Neural progenitor cell (in vitro differentiated cells): ENCODE results near the gene USP48. TPM values are rescaled to one million over a fixed set of nuclear protein-coding genes. Genes with fewer than 3 reads are reported as not detected.
A peak's percentile ranks its signal among the peaks of the same experiment; 100 is the strongest.

Source experiments
- DNase-seq: peaks from one replicate; pipeline ENCODE4 v3.0.0-alpha.2; 2016; ENCODE audit warnings: low spot score
- H2AFZ ChIP-seq: fragments of 200-600 bp; sonication (generic); replicated peaks from 2 replicates; pipeline ENCODE4 v1.6.1; 2016; ENCODE audit warnings: antibody characterized with exemption
- H3F3A ChIP-seq: fragments of 200-600 bp; sonication (generic); 2 replicates; pipeline ENCODE4 v1.6.1; 2016; ENCODE audit warnings: antibody characterized with exemption, low read depth
- H3K27ac ChIP-seq: fragments of 200-600 bp; sonication (generic); 2 replicates; pipeline ENCODE4 v1.5.1; 2016; ENCODE audit warnings: mild to moderate bottlenecking
- H3K27me3 ChIP-seq: fragments of 200-600 bp; sonication (generic); 2 replicates; pipeline ENCODE4 v1.6.1; 2016; ENCODE audit warnings: mild to moderate bottlenecking, moderate library complexity
- H3K36me3 ChIP-seq: fragments of 200-600 bp; sonication (generic); 2 replicates; pipeline ENCODE4 v1.5.1; 2016
- H3K4me1 ChIP-seq: fragments of 200-600 bp; sonication (generic); 2 replicates; pipeline ENCODE4 v1.6.1; 2016; ENCODE audit warnings: mixed run types
- H3K4me2 ChIP-seq: fragments of 200-600 bp; sonication (generic); 2 replicates; pipeline ENCODE4 v1.6.1; 2016
- H3K4me3 ChIP-seq: fragments of 200-600 bp; sonication (generic); 2 replicates; pipeline ENCODE4 v1.5.1; 2016
- H3K79me2 ChIP-seq: fragments of 200-600 bp; sonication (generic); 2 replicates; pipeline ENCODE4 v1.6.1; 2016; ENCODE audit warnings: low read depth
- H3K9ac ChIP-seq: fragments of 200-600 bp; sonication (generic); 2 replicates; pipeline ENCODE4 v1.6.1; 2016
- H3K9me3 ChIP-seq: fragments of 200-600 bp; sonication (generic); 2 replicates; pipeline ENCODE4 v1.5.1; 2016; ENCODE audit warnings: low read depth
- H4K20me1 ChIP-seq: fragments of 200-600 bp; sonication (generic); 2 replicates; pipeline ENCODE4 v1.6.1; 2016; ENCODE audit warnings: low read depth
- H3K27ac Mint-ChIP-seq: 3 replicates; pipeline ENCODE4 v1.8.0; 2021; ENCODE audit warnings: mixed read lengths
- H3K27me3 Mint-ChIP-seq: 2 replicates; pipeline ENCODE4 v1.8.0; 2022; ENCODE audit warnings: low read depth, mild to moderate bottlenecking, inconsistent platforms, moderate library complexity, mixed read lengths; ENCODE audit not compliant: insufficient read depth
- H3K36me3 Mint-ChIP-seq: 3 replicates; pipeline ENCODE4 v1.8.0; 2021; ENCODE audit warnings: mixed read lengths
- H3K4me1 Mint-ChIP-seq: 3 replicates; pipeline ENCODE4 v1.8.0; 2021; ENCODE audit warnings: mixed read lengths
- H3K4me3 Mint-ChIP-seq: 3 replicates; pipeline ENCODE4 v1.8.0; 2021; ENCODE audit warnings: mild to moderate bottlenecking, moderate library complexity, mixed read lengths
- H3K9me3 Mint-ChIP-seq: 3 replicates; pipeline ENCODE4 v1.8.0; 2020; ENCODE audit warnings: mixed read lengths
- EZH2 ChIP-seq: fragments of 200-600 bp; sonication (generic); IDR thresholded peaks from 2 replicates; pipeline ENCODE4 v1.6.1; 2017; ENCODE audit warnings: antibody characterized with exemption, mild to moderate bottlenecking, moderate library complexity
- EZH2phosphoT487 ChIP-seq: fragments of 200-600 bp; sonication (generic); IDR thresholded peaks from 2 replicates; pipeline ENCODE4 v1.6.1; 2017; ENCODE audit warnings: antibody characterized with exemption
- total RNA-seq: library from RNA; depleted of rRNA; stranded (reverse); fragments of >200 nt; gene quantifications from 2 replicates; pipeline ENCODE4 v1.2.3, GENCODE V29; 2015; ENCODE audit warnings: low replicate concordance
- TF ChIP-seq, protein P1 (sequence below): fragments of 200-600 bp; sonication (generic); IDR thresholded peaks from 2 replicates; pipeline ENCODE4 v1.5.1; 2017; ENCODE audit warnings: antibody characterized with exemption, mild to moderate bottlenecking

The USP48 gene
- total RNA-seq, 1 donor from 2014 or later: 50.3 TPM

DNA sequence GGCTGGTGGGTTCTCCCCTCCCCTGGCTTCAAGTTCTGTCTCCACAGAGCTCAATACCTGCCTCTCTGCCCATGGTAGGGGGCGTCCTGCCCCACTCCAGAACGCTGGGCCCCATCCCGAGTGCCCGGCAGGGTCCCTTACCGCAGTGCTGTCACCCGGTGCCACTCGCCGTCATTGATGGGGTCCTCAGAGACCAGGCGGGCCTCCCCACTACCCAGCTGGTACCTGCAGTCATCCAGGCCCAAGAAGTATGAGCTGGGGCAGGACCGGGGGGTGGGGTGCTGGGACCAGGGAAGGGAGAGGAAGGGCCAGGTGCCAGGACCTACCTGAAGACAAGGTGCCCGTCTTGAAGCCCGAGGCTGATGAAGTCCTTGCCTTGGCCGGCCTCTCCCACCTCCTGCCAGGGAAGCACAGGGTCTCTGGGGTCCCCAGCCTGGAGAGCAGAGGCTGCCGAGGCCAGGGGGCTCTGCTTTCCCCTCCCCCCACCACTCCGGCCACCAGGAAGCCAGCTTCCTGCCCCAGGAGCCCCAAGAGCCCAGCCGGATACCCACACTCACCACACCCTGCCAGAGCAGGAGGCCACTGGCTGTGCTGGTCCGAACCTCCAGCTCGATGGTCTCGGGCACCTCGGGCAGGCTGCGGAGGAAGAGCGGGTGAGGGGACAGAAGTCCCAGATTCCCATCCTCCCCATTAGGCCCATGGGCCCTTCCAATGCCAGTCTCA is 41.2 kb upstream of the USP48 start:
- Mint-ChIP-seq H3K4me3 (no peak overlapping the region), H3K36me3 (peaks cover 6% of the 10 kb centered on the region), H3K9me3 (no peaks in the 10 kb centered on the region), H3K4me1 (peaks cover 2% of the 10 kb centered on the region), H3K27ac (no peak overlapping the region), H3K27me3 (peaks cover 3% of the 10 kb centered on the region)
- peaks cover 1% of the 10 kb centered on the region for H3F3A ChIP-seq
- no peak overlapping the region for H3K9ac ChIP-seq
- no peak overlapping the region for H3K4me3 ChIP-seq
- H3K27me3 ChIP-seq: no peaks in the 10 kb centered on the region
- no peaks in the 10 kb centered on the region for H3K36me3 ChIP-seq
- H3K4me1 ChIP-seq: no peaks in the 10 kb centered on the region
- no peak overlapping the region for H3K4me2 ChIP-seq
- H3K9me3 ChIP-seq: no peaks in the 10 kb centered on the region
- H3K27ac ChIP-seq: no peak overlapping the region
- H2AFZ ChIP-seq: no peak overlapping the region
- H4K20me1 ChIP-seq: no peaks in the 10 kb centered on the region
- no peak for TF ChIP-seq EZH2
- no peak for TF ChIP-seq EZH2phosphoT487
- TF ChIP-seq, protein P1, sequence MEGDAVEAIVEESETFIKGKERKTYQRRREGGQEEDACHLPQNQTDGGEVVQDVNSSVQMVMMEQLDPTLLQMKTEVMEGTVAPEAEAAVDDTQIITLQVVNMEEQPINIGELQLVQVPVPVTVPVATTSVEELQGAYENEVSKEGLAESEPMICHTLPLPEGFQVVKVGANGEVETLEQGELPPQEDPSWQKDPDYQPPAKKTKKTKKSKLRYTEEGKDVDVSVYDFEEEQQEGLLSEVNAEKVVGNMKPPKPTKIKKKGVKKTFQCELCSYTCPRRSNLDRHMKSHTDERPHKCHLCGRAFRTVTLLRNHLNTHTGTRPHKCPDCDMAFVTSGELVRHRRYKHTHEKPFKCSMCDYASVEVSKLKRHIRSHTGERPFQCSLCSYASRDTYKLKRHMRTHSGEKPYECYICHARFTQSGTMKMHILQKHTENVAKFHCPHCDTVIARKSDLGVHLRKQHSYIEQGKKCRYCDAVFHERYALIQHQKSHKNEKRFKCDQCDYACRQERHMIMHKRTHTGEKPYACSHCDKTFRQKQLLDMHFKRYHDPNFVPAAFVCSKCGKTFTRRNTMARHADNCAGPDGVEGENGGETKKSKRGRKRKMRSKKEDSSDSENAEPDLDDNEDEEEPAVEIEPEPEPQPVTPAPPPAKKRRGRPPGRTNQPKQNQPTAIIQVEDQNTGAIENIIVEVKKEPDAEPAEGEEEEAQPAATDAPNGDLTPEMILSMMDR: no peak
- H3K79me2 ChIP-seq: no peaks in the 10 kb centered on the region
- no peak for DNase-seq

DNA sequence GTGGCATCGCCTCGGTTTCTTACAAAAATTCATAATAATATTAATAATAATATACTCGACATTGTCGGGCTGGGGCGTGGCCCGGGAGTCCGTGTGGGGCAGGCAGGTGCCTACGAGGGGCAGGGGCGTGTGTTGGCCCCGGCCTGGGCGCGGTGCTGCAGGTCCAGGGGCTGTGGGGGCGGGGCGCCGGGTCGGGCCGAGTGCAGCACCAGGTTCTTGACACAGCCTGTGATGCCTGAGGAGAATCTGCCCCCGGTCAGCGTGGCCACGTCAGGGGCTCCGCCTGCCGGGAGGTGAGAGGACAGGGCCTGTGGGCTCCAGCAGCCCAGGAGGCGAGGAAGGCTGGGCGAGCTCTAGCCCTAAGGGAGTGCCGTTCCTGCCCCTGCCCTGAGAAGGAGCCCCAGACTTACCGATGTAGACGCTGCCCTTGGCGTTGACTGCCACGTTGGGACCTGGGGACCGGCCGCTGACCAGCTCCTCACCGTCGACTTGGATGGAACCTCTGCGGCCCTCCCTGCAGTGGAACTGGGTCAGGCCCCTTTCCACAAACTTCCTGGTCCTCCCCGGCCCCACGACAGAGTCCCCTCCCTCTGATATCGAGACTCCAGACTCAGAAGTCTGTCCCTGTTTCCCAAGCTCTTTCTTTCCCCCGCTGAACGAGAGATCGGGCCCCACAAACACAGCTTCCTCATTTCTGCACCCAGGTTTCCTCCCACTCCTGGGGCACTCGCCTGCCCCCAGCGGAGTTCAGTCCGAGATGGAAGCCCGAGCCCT is 40.4 kb upstream of the USP48 start:
- Histone ChIP-seq H3K9me3 (no peaks in the 10 kb centered on the region), H3F3A (peaks cover 5% of the 10 kb centered on the region), H3K27ac (no peak overlapping the region), H3K36me3 (no peaks in the 10 kb centered on the region), H3K79me2 (no peaks in the 10 kb centered on the region), H3K4me1 (no peaks in the 10 kb centered on the region), H3K4me3 (no peak overlapping the region), H3K4me2 (no peak overlapping the region), H2AFZ (no peak overlapping the region), H4K20me1 (no peaks in the 10 kb centered on the region), H3K27me3 (no peaks in the 10 kb centered on the region), H3K9ac (no peak overlapping the region)
- H3K27me3 Mint-ChIP-seq: peaks cover 3% of the 10 kb centered on the region
- peaks cover 6% of the 10 kb centered on the region for H3K4me1 Mint-ChIP-seq
- peaks cover 6% of the 10 kb centered on the region for H3K36me3 Mint-ChIP-seq
- H3K9me3 Mint-ChIP-seq: no peaks in the 10 kb centered on the region
- TF ChIP-seq, protein P1: no peak
- TF ChIP-seq EZH2phosphoT487: no peak
- TF ChIP-seq EZH2: no peak
- DNase-seq: no peak
- no peak overlapping the region for H3K27ac Mint-ChIP-seq
- no peak overlapping the region for H3K4me3 Mint-ChIP-seq

DNA sequence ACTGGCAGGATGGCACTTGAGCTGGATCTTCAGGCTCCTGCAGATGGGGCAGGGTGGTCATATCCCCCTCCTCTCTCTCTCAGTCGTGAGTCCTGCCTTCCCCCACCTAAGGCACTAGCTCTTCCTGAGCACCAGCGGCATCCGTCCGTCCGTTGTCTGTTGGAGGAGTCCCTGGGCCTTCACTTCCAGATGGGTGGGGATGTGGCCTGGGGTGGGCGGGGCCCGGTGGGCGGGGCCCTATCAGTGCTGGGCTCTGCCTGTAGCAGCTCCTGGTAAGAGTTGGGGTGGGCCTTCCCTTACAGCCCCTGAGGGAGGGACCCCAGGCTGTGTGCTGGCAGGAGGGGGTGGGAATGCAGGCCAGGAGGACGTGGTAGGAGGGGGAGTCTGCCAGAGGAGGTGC is 39.4 kb upstream of the USP48 start:
- Histone ChIP-seq H3K9me3 (no peaks in the 10 kb centered on the region), H3K4me3 (no peak overlapping the region), H3K27me3 (no peaks in the 10 kb centered on the region), H3F3A (peaks cover 5% of the 10 kb centered on the region), H4K20me1 (no peaks in the 10 kb centered on the region), H3K27ac (no peak overlapping the region), H3K4me2 (no peak overlapping the region), H2AFZ (no peak overlapping the region), H3K4me1 (no peaks in the 10 kb centered on the region), H3K9ac (no peak overlapping the region), H3K79me2 (no peaks in the 10 kb centered on the region), H3K36me3 (no peaks in the 10 kb centered on the region)
- no peak overlapping the region for H3K27ac Mint-ChIP-seq
- no peak overlapping the region for H3K4me3 Mint-ChIP-seq
- peaks cover 8% of the 10 kb centered on the region for H3K4me1 Mint-ChIP-seq
- H3K36me3 Mint-ChIP-seq: peaks cover 4% of the 10 kb centered on the region
- TF ChIP-seq, protein P1: no peak
- TF ChIP-seq EZH2 (no peak), EZH2phosphoT487 (no peak)
- no peaks in the 10 kb centered on the region for H3K9me3 Mint-ChIP-seq
- peak; percentile 73 for DNase-seq
- peaks cover 3% of the 10 kb centered on the region for H3K27me3 Mint-ChIP-seq
